ENCODE measurements around the gene ALX4.

The ALX4 gene

GRCh38 chr11:44267750-44268613 lies 42.0 kb downstream of the ALX4 start:
- no peak for DNase-seq (ENCODE audit: low read depth in 3 of 3)

- no peak for DNase-seq (ENCODE audit: low read depth in 3 of 3)
Measured at GRCh38 chr11:44267006-44267749, 42.8 kb downstream of the ALX4 start.

GRCh38 chr11:44266056-44266780 lies 43.7 kb downstream of the ALX4 start:
- no peak for DNase-seq (ENCODE audit: low read depth in 3 of 3)

GRCh38 chr11:44264761-44265160 lies 45.2 kb downstream of the ALX4 start:
- no peak for DNase-seq (ENCODE audit: low read depth in 3 of 3)

- DNase-seq (ENCODE audit: low read depth in 3 of 3) = no peak
Measured at GRCh38 chr11:44264438-44264749, 45.5 kb downstream of the ALX4 start.

GRCh38 chr11:44263738-44264437 lies 46.1 kb downstream of the ALX4 start:
- no peak for DNase-seq (ENCODE audit: low read depth in 3 of 3)

- DNase-seq (ENCODE audit: low read depth in 3 of 3) = no peak
Measured at GRCh38 chr11:44261800-44262591, 47.9 kb downstream of the ALX4 start.

- DNase-seq (ENCODE audit: low read depth in 3 of 3) = no peak
Measured at GRCh38 chr11:44260081-44260480, 49.9 kb downstream of the ALX4 start.

- DNase-seq (ENCODE audit: low read depth in 3 of 3) = no peak
Measured at GRCh38 chr11:44258839-44259420, 51.0 kb downstream of the ALX4 start.

- DNase-seq (ENCODE audit: low read depth in 3 of 3) = no peak
Measured at GRCh38 chr11:44258190-44258489, 51.8 kb downstream of the ALX4 start.

- no peak for DNase-seq (ENCODE audit: low read depth in 3 of 3)
Measured at GRCh38 chr11:44257338-44258189, 52.4 kb downstream of the ALX4 start.

GRCh38 chr11:44256673-44257291 lies 53.2 kb downstream of the ALX4 start:
- DNase-seq (ENCODE audit: low read depth in 3 of 3) = no peak

GRCh38 chr11:44255406-44256071 lies 54.4 kb downstream of the ALX4 start:
- DNase-seq (ENCODE audit: low read depth in 3 of 3) = no peak

GRCh38 chr11:44252999-44253602 lies 56.8 kb downstream of the ALX4 start:
- DNase-seq (ENCODE audit: low read depth in 3 of 3) = no peak

- no peak for DNase-seq (ENCODE audit: low read depth in 3 of 3)
Measured at GRCh38 chr11:44250421-44250820, 59.5 kb downstream of the ALX4 start.

- no peak for DNase-seq (ENCODE audit: low read depth in 3 of 3)
Measured at GRCh38 chr11:44248109-44248508, 61.8 kb downstream of the ALX4 start.

- no peak for DNase-seq (ENCODE audit: low read depth in 3 of 3)
Measured at GRCh38 chr11:44247508-44247907, 62.4 kb downstream of the ALX4 start.

GRCh38 chr11:44246726-44247125 lies 63.2 kb downstream of the ALX4 start:
- no peak for DNase-seq (ENCODE audit: low read depth in 3 of 3)

All from stimulated activated CD4-positive, alpha-beta T cell treated with anti-CD3 and anti-CD28 coated beads, TNF-alpha, amount 100 ng/mL, for 4 hours (primary cell).